Measurements from ENCODE around the gene NAV3. TPM values are rescaled to one million over a fixed set of nuclear protein-coding genes. Genes with fewer than 3 reads are reported as not detected.

NAV3 gene
- total RNA-seq, 1 donor from 2014 or later: 17.0 TPM

- Histone ChIP-seq H3K4me3 (ENCODE audit: low read depth, low read length) (no peak overlapping the region), H3K27me3 (ENCODE audit: control insufficient read depth, insufficient read depth, low read length) (no peaks in the 10 kb centered on the region), H3K36me3 (ENCODE audit: control insufficient read depth, insufficient read depth, low read length) (no peaks in the 10 kb centered on the region)
- DNase-seq (ENCODE audit: low read depth): peak; percentile 54
- TF ChIP-seq CTCF (IDR thresholded peaks at IDR 0.05; ENCODE audit: insufficient read depth, low read length, poor library complexity, severe bottlenecking): no peak
Observed at GRCh38 chr12:77943466-77943865, 112.8 kb downstream of the NAV3 start.

- no peaks in the 10 kb centered on the region for H3K36me3 ChIP-seq (ENCODE audit: control insufficient read depth, insufficient read depth, low read length)
- no peak for TF ChIP-seq CTCF (IDR thresholded peaks at IDR 0.05; ENCODE audit: insufficient read depth, low read length, poor library complexity, severe bottlenecking)
Observed at GRCh38 chr12:77946541-77947061, 115.9 kb downstream of the NAV3 start.

GRCh38 chr12:77947330-77947729, 116.6 kb downstream of the NAV3 start:
- TF ChIP-seq CTCF (IDR thresholded peaks at IDR 0.05; ENCODE audit: insufficient read depth, low read length, poor library complexity, severe bottlenecking): no peak
- Histone ChIP-seq H3K36me3 (ENCODE audit: control insufficient read depth, insufficient read depth, low read length) (no peaks in the 10 kb centered on the region), H3K4me3 (ENCODE audit: low read depth, low read length) (no peak overlapping the region), H3K27me3 (ENCODE audit: control insufficient read depth, insufficient read depth, low read length) (no peaks in the 10 kb centered on the region)
- DNase-seq (ENCODE audit: low read depth): no peak

More at GRCh38 chr12:77946541-77947061, 115.9 kb downstream of the NAV3 start:
- DNase-seq (ENCODE audit: low read depth): no peak
- Histone ChIP-seq H3K27me3 (ENCODE audit: control insufficient read depth, insufficient read depth, low read length) (no peaks in the 10 kb centered on the region), H3K4me3 (ENCODE audit: low read depth, low read length) (no peak overlapping the region)

- Histone ChIP-seq H3K36me3 (ENCODE audit: control insufficient read depth, insufficient read depth, low read length) (no peaks in the 10 kb centered on the region), H3K4me3 (ENCODE audit: low read depth, low read length) (no peak overlapping the region), H3K27me3 (ENCODE audit: control insufficient read depth, insufficient read depth, low read length) (no peaks in the 10 kb centered on the region)
- DNase-seq (ENCODE audit: low read depth): no peak
- TF ChIP-seq CTCF (IDR thresholded peaks at IDR 0.05; ENCODE audit: insufficient read depth, low read length, poor library complexity, severe bottlenecking): no peak
Observed at GRCh38 chr12:77947746-77948145, 117.1 kb downstream of the NAV3 start.

GRCh38 chr12:77949943-77950342, 119.2 kb downstream of the NAV3 start:
- no peak overlapping the region for H3K4me3 ChIP-seq (ENCODE audit: low read depth, low read length)
- no peaks in the 10 kb centered on the region for H3K36me3 ChIP-seq (ENCODE audit: control insufficient read depth, insufficient read depth, low read length)
- H3K27me3 ChIP-seq (ENCODE audit: control insufficient read depth, insufficient read depth, low read length): no peaks in the 10 kb centered on the region
- TF ChIP-seq CTCF (IDR thresholded peaks at IDR 0.05; ENCODE audit: insufficient read depth, low read length, poor library complexity, severe bottlenecking): no peak
- DNase-seq (ENCODE audit: low read depth): no peak

- H3K27me3 ChIP-seq (ENCODE audit: control insufficient read depth, insufficient read depth, low read length): no peaks in the 10 kb centered on the region
- no peak for DNase-seq (ENCODE audit: low read depth)
- TF ChIP-seq CTCF (IDR thresholded peaks at IDR 0.05; ENCODE audit: insufficient read depth, low read length, poor library complexity, severe bottlenecking): no peak
- H3K36me3 ChIP-seq (ENCODE audit: control insufficient read depth, insufficient read depth, low read length): no peaks in the 10 kb centered on the region
- H3K4me3 ChIP-seq (ENCODE audit: low read depth, low read length): no peak overlapping the region
Observed at GRCh38 chr12:77953528-77954205, 123.0 kb downstream of the NAV3 start.

Measured in kidney epithelial cell (primary cell).